Measurements from ENCODE around the gene IFI27. TPM values are rescaled to one million over a fixed set of nuclear protein-coding genes. Genes with fewer than 3 reads are reported as not detected.

Gene IFI27
- total and polyA plus RNA-seq, 2 donors from 2014 or later = 143 to 356 TPM

GRCh38 chr14:94121485-94121884, 10.9 kb downstream of the IFI27 start:
- Histone ChIP-seq H3K9ac (ENCODE audit: low read length in 3 of 3) (no peak overlapping the region), H3K9me3 (ENCODE audit: control insufficient read depth in 2 of 3, insufficient read depth in 1 of 3, low read length in 3 of 3) (peaks cover 0 to 13% (median 0%) of the 10 kb centered on the region in 3 donors), H3K4me1 (ENCODE audit: control insufficient read depth in 2 of 3, insufficient read depth in 2 of 3, low read depth in 1 of 3, low read length in 3 of 3) (no peaks in the 10 kb centered on the region), H3K4me3 (ENCODE audit: low read length in 3 of 3) (no peak overlapping the region), H3K27ac (ENCODE audit: low read depth in 2 of 2, low read length in 2 of 2) (no peak overlapping the region), H3K27me3 (ENCODE audit: control insufficient read depth, insufficient read depth, low read length) (no peaks in the 10 kb centered on the region), H3K36me3 (ENCODE audit: control insufficient read depth in 2 of 3, insufficient read depth in 3 of 3, low read length in 3 of 3) (no peaks in the 10 kb centered on the region)
- no peak for TF ChIP-seq CTCF (IDR thresholded peaks at IDR 0.05; ENCODE audit: borderline replicate concordance, extremely low read depth, insufficient read depth)
- intact Hi-C loops (cut with DNase I) = no loop called here
- FAIRE-seq (no peak), DNase-seq (peak in 1 of 5 donors; percentile 9)

GRCh38 chr14:94122438-94122837, 11.9 kb downstream of the IFI27 start:
- peak in 1 of 5 donors; percentile 15 for DNase-seq
- H3K9me3 ChIP-seq (ENCODE audit: control insufficient read depth in 2 of 3, insufficient read depth in 1 of 3, low read length in 3 of 3) = peaks cover 0 to 13% (median 0%) of the 10 kb centered on the region in 3 donors
- H3K4me1 ChIP-seq (ENCODE audit: control insufficient read depth in 2 of 3, insufficient read depth in 2 of 3, low read depth in 1 of 3, low read length in 3 of 3) = no peaks in the 10 kb centered on the region
- no peak for FAIRE-seq
- H3K9ac ChIP-seq (ENCODE audit: low read length in 3 of 3) = no peak overlapping the region
- H3K27ac ChIP-seq (ENCODE audit: low read depth in 2 of 2, low read length in 2 of 2) = no peak overlapping the region
- H3K4me3 ChIP-seq (ENCODE audit: low read length in 3 of 3) = no peak overlapping the region
- H3K27me3 ChIP-seq (ENCODE audit: control insufficient read depth, insufficient read depth, low read length) = no peaks in the 10 kb centered on the region
- TF ChIP-seq CTCF (IDR thresholded peaks at IDR 0.05; ENCODE audit: borderline replicate concordance, extremely low read depth, insufficient read depth) = no peak
- intact Hi-C loops (cut with DNase I) = no loop called here
- H3K36me3 ChIP-seq (ENCODE audit: control insufficient read depth in 2 of 3, insufficient read depth in 3 of 3, low read length in 3 of 3) = no peaks in the 10 kb centered on the region

GRCh38 chr14:94123296-94123695, 12.8 kb downstream of the IFI27 start:
- no peaks in the 10 kb centered on the region for H3K36me3 ChIP-seq (ENCODE audit: control insufficient read depth in 2 of 3, insufficient read depth in 3 of 3, low read length in 3 of 3)
- H3K9me3 ChIP-seq (ENCODE audit: control insufficient read depth in 2 of 3, insufficient read depth in 1 of 3, low read length in 3 of 3) = peaks cover 0 to 13% (median 0%) of the 10 kb centered on the region in 3 donors
- no peak overlapping the region for H3K27ac ChIP-seq (ENCODE audit: low read depth in 2 of 2, low read length in 2 of 2)
- H3K4me3 ChIP-seq (ENCODE audit: low read length in 3 of 3) = no peak overlapping the region
- no peak overlapping the region for H3K9ac ChIP-seq (ENCODE audit: low read length in 3 of 3)
- intact Hi-C loops (cut with DNase I) = no loop called here
- FAIRE-seq (no peak), DNase-seq (peak in 1 of 5 donors; percentile 26)
- no peak for TF ChIP-seq CTCF (IDR thresholded peaks at IDR 0.05; ENCODE audit: borderline replicate concordance, extremely low read depth, insufficient read depth)
- H3K27me3 ChIP-seq (ENCODE audit: control insufficient read depth, insufficient read depth, low read length) = no peaks in the 10 kb centered on the region
- no peaks in the 10 kb centered on the region for H3K4me1 ChIP-seq (ENCODE audit: control insufficient read depth in 2 of 3, insufficient read depth in 2 of 3, low read depth in 1 of 3, low read length in 3 of 3)

GRCh38 chr14:94123868-94124267, 13.3 kb downstream of the IFI27 start:
- peak in 1 of 5 donors; percentile 13 for DNase-seq
- Histone ChIP-seq H3K9me3 (ENCODE audit: control insufficient read depth in 2 of 3, insufficient read depth in 1 of 3, low read length in 3 of 3) (peaks cover 0 to 13% (median 0%) of the 10 kb centered on the region in 3 donors), H3K27me3 (ENCODE audit: control insufficient read depth, insufficient read depth, low read length) (no peaks in the 10 kb centered on the region), H3K4me1 (ENCODE audit: control insufficient read depth in 2 of 3, insufficient read depth in 2 of 3, low read depth in 1 of 3, low read length in 3 of 3) (peaks cover 0 to 4% (median 0%) of the 10 kb centered on the region in 3 donors), H3K9ac (ENCODE audit: low read length in 3 of 3) (no peak overlapping the region), H3K4me3 (ENCODE audit: low read length in 3 of 3) (no peak overlapping the region), H3K27ac (ENCODE audit: low read depth in 2 of 2, low read length in 2 of 2) (no peak overlapping the region), H3K36me3 (ENCODE audit: control insufficient read depth in 2 of 3, insufficient read depth in 3 of 3, low read length in 3 of 3) (no peaks in the 10 kb centered on the region)
- intact Hi-C loops (cut with DNase I) = no loop called here
- no peak for TF ChIP-seq CTCF (IDR thresholded peaks at IDR 0.05; ENCODE audit: borderline replicate concordance, extremely low read depth, insufficient read depth)
- no peak for FAIRE-seq
